Measurements from ENCODE around the gene NCKAP5. TPM values are rescaled to one million over a fixed set of nuclear protein-coding genes. Genes with fewer than 3 reads are reported as not detected.

The NCKAP5 gene
- total RNA-seq, 2 donors from 2014 or later, result 0.78 to 2.6 TPM

GRCh38 chr2:133389569-133389968, 178.7 kb downstream of the NCKAP5 start:
- DNase-seq (no peak), ATAC-seq (no peak)
- 59 to 60% methylated on average over 5 of the region's 5 CpGs for WGBS, 2 donors

GRCh38 chr2:133382566-133382965, 185.7 kb downstream of the NCKAP5 start:
- intact Hi-C loops (cut with DNase I), result no loop called here
- no peak overlapping the region for H3K27ac ChIP-seq
- H3K9me3 ChIP-seq, result no peaks in the 10 kb centered on the region
- DNase-seq, result no peak
- no peaks in the 10 kb centered on the region for H3K36me3 ChIP-seq (replicated peaks in 1 of 2; ENCODE audit: insufficient read depth in 1 of 2, low read depth in 2 of 2)
- ATAC-seq, result no peak
- TF ChIP-seq CTCF (IDR thresholded peaks at IDR 0.05), result no peak
- no peaks in the 10 kb centered on the region for H3K27me3 ChIP-seq
- H3K4me3 ChIP-seq, result no peak overlapping the region
- H3K4me1 ChIP-seq, result no peaks in the 10 kb centered on the region

More at GRCh38 chr2:133389569-133389968, 178.7 kb downstream of the NCKAP5 start:
- no peak for TF ChIP-seq POLR2A (IDR thresholded peaks at IDR 0.05)
- no peak for TF ChIP-seq CTCF (IDR thresholded peaks at IDR 0.05)
- intact Hi-C loops (cut with DNase I), result no loop called here
- H3K36me3 ChIP-seq (replicated peaks in 1 of 2; ENCODE audit: insufficient read depth in 1 of 2, low read depth in 2 of 2), result no peaks in the 10 kb centered on the region
- no peaks in the 10 kb centered on the region for H3K27me3 ChIP-seq
- no peaks in the 10 kb centered on the region for H3K4me1 ChIP-seq
- H3K4me3 ChIP-seq, result no peak overlapping the region
- H3K27ac ChIP-seq, result no peak overlapping the region
- peaks cover 0 to 5% (median 0%) of the 10 kb centered on the region in 3 donors for H3K9me3 ChIP-seq

GRCh38 chr2:133380991-133381390, 187.3 kb downstream of the NCKAP5 start:
- ATAC-seq, result no peak
- 41 to 42% methylated on average over 3 of the region's 3 CpGs for WGBS, 2 donors
- Histone ChIP-seq H3K36me3 (replicated peaks in 1 of 2; ENCODE audit: insufficient read depth in 1 of 2, low read depth in 2 of 2) (no peaks in the 10 kb centered on the region), H3K4me3 (no peak overlapping the region), H3K27me3 (no peaks in the 10 kb centered on the region), H3K9me3 (no peaks in the 10 kb centered on the region), H3K27ac (no peak overlapping the region), H3K4me1 (no peaks in the 10 kb centered on the region)
- DNase-seq, result no peak
- intact Hi-C loops (cut with DNase I), result no loop called here
- no peak for TF ChIP-seq CTCF (IDR thresholded peaks at IDR 0.05)
- no peak for TF ChIP-seq POLR2A (IDR thresholded peaks at IDR 0.05)

GRCh38 chr2:133378928-133379549, 189.2 kb downstream of the NCKAP5 start:
- WGBS, 2 donors, result 63 to 71% methylated on average over 7 of the region's 7 CpGs
- no peak for DNase-seq
- ATAC-seq, result no peak
- TF ChIP-seq POLR2A (IDR thresholded peaks at IDR 0.05), result no peak
- TF ChIP-seq CTCF (IDR thresholded peaks at IDR 0.05), result no peak
- Histone ChIP-seq H3K4me3 (no peak overlapping the region), H3K27me3 (no peaks in the 10 kb centered on the region), H3K9me3 (peaks cover 0 to 5% (median 0%) of the 10 kb centered on the region in 3 donors), H3K27ac (no peak overlapping the region), H3K4me1 (no peaks in the 10 kb centered on the region), H3K36me3 (replicated peaks in 1 of 2; ENCODE audit: insufficient read depth in 1 of 2, low read depth in 2 of 2) (no peaks in the 10 kb centered on the region)
- intact Hi-C loops (cut with DNase I), result no loop called here

- no peak for TF ChIP-seq POLR2A (IDR thresholded peaks at IDR 0.05)
- TF ChIP-seq CTCF (IDR thresholded peaks at IDR 0.05), result no peak
- Histone ChIP-seq H3K27me3 (no peaks in the 10 kb centered on the region), H3K36me3 (replicated peaks in 1 of 2; ENCODE audit: insufficient read depth in 1 of 2, low read depth in 2 of 2) (no peaks in the 10 kb centered on the region), H3K9me3 (peaks cover 0 to 5% (median 0%) of the 10 kb centered on the region in 3 donors), H3K27ac (no peak overlapping the region), H3K4me1 (no peaks in the 10 kb centered on the region), H3K4me3 (no peak overlapping the region)
- no peak for DNase-seq
- no peak for ATAC-seq
- intact Hi-C loops (cut with DNase I), result no loop called here
- WGBS, 2 donors, result 71 to 74% methylated on average over 1 of the region's 1 CpG
Observed at GRCh38 chr2:133378386-133378785, 189.9 kb downstream of the NCKAP5 start.
